HEK293T (cell line): ENCODE measurements around the gene MANBA.

ENCODE experiments used
- ARNT ChIP-seq: fragments of 450-650 bp; IDR thresholded peaks from 2 replicates; pipeline ENCODE4 v1.6.1; 2017; ENCODE audit warnings: mild to moderate bottlenecking
- CTBP1 ChIP-seq: fragments of 450-650 bp; IDR thresholded peaks from 2 replicates; pipeline ENCODE4 v1.6.1; 2016; ENCODE audit warnings: borderline replicate concordance
- FOXA1 ChIP-seq: fragments of 450-650 bp; IDR thresholded peaks from 2 replicates; pipeline ENCODE4 v1.6.1; 2016; ENCODE audit warnings: mild to moderate bottlenecking
- FOXK2 ChIP-seq: fragments of 450-650 bp; IDR thresholded peaks from 2 replicates; pipeline ENCODE4 v1.6.1; 2016; ENCODE audit warnings: mild to moderate bottlenecking
- FOXM1 ChIP-seq: fragments of 450-650 bp; IDR thresholded peaks from 2 replicates; pipeline ENCODE4 v1.6.1; 2017; ENCODE audit warnings: mild to moderate bottlenecking, borderline replicate concordance
- HDGF ChIP-seq: fragments of 450-650 bp; IDR thresholded peaks from 2 replicates; pipeline ENCODE4 v1.6.1; 2017; ENCODE audit warnings: antibody characterized with exemption, borderline replicate concordance
- LEF1 ChIP-seq: fragments of 450-650 bp; IDR thresholded peaks from 2 replicates; pipeline ENCODE4 v1.6.1; 2017; ENCODE audit warnings: mild to moderate bottlenecking, borderline replicate concordance
- NFRKB ChIP-seq: fragments of 450-650 bp; IDR thresholded peaks from 2 replicates; pipeline ENCODE4 v1.6.1; 2016; ENCODE audit warnings: mild to moderate bottlenecking, moderate library complexity
- SP1 ChIP-seq: fragments of 450-650 bp; IDR thresholded peaks from 2 replicates; pipeline ENCODE4 v1.6.1; 2017
- TARDBP ChIP-seq: fragments of 450-650 bp; IDR thresholded peaks from 2 replicates; pipeline ENCODE4 v1.6.1; 2016
- ZNF384 ChIP-seq: fragments of 450-650 bp; IDR thresholded peaks from 2 replicates; pipeline ENCODE4 v1.6.1; 2016
- TF ChIP-seq, protein P1 (sequence below): fragments of 450-650 bp; IDR thresholded peaks from 2 replicates; pipeline ENCODE4 v1.6.1; 2016

DNA sequence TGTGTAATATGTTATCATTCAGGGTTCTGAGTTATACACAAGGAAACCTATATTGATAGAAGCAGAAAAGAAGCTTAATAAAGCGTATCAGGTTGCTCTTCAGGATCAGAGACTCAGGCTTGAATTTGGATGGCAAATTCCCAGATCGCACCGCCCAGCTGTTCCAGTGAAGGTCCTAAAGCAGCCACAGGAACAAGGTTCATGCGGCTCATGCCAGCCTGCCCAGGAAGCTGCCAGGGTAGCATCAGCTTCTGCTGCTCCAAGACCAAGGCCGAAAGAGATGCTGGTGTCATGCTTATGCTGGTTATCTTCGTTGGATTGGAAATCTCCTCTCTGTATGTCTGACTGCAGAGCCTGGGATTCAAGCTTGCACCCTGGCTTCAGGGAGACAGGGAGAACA, 127.7 kb downstream of the MANBA start:
- TF ChIP-seq FOXK2 (no peak), SP1 (no peak), CTBP1 (no peak), ARNT (no peak), FOXM1 (no peak), TARDBP (no peak), LEF1 (no peak), HDGF (no peak), FOXA1 (no peak), NFRKB (no peak), ZNF384 (no peak)
- TF ChIP-seq, protein P1, sequence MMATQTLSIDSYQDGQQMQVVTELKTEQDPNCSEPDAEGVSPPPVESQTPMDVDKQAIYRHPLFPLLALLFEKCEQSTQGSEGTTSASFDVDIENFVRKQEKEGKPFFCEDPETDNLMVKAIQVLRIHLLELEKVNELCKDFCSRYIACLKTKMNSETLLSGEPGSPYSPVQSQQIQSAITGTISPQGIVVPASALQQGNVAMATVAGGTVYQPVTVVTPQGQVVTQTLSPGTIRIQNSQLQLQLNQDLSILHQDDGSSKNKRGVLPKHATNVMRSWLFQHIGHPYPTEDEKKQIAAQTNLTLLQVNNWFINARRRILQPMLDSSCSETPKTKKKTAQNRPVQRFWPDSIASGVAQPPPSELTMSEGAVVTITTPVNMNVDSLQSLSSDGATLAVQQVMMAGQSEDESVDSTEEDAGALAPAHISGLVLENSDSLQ: no peak
